Mesendoderm (in vitro differentiated cells): Measurements from ENCODE around the gene ASIP.

Source experiments
- DNase-seq: peaks from one replicate; pipeline ENCODE4 v3.0.0; 2013
- H2AK5ac ChIP-seq: 2 replicates; pipeline ENCODE4 v1.6.1; 2013; ENCODE audit warnings: low read length, inconsistent platforms
- H2BK120ac ChIP-seq: 2 replicates; pipeline ENCODE4 v1.6.1; 2013; ENCODE audit warnings: low read depth, mild to moderate bottlenecking, low read length, moderate library complexity, mixed read lengths
- H2BK15ac ChIP-seq: replicated peaks from 2 replicates; pipeline ENCODE4 v1.6.1; 2013; ENCODE audit warnings: low read depth, mild to moderate bottlenecking, moderate library complexity
- H2BK5ac ChIP-seq: 2 replicates; pipeline ENCODE4 v1.6.1; 2013; ENCODE audit warnings: low read length, inconsistent platforms
- H3K18ac ChIP-seq: 2 replicates; pipeline ENCODE4 v1.6.1; 2013; ENCODE audit warnings: mild to moderate bottlenecking, low read length, mixed read lengths
- H3K23ac ChIP-seq: one replicate; pipeline ENCODE4 v1.6.1; 2013; ENCODE audit warnings: low read length
- H3K27ac ChIP-seq: 2 replicates; pipeline ENCODE4 v1.5.1; 2013; ENCODE audit warnings: low read depth, mild to moderate bottlenecking, inconsistent platforms, low read length, moderate library complexity
- H3K27me3 ChIP-seq: 2 replicates; pipeline ENCODE4 v1.6.1; 2013; ENCODE audit warnings: low read length, control low read depth, mild to moderate bottlenecking, inconsistent platforms; ENCODE audit not compliant: insufficient read depth, poor library complexity
- H3K36me3 ChIP-seq: 2 replicates; pipeline ENCODE4 v1.6.1; 2013; ENCODE audit warnings: low read length, inconsistent platforms; ENCODE audit not compliant: control insufficient read depth, insufficient read depth
- H3K4ac ChIP-seq: one replicate; pipeline ENCODE4 v1.6.1; 2013; ENCODE audit warnings: low read depth, mild to moderate bottlenecking, low read length, moderate library complexity
- H3K4me1 ChIP-seq: 2 replicates; pipeline ENCODE4 v1.6.1; 2013; ENCODE audit warnings: low read depth, low read length, inconsistent platforms; ENCODE audit not compliant: control insufficient read depth
- H3K4me2 ChIP-seq: 2 replicates; pipeline ENCODE4 v1.6.1; 2013; ENCODE audit warnings: low read length
- H3K4me3 ChIP-seq: 2 replicates; pipeline ENCODE4 v1.5.1; 2013; ENCODE audit warnings: mild to moderate bottlenecking, low read length
- H3K56ac ChIP-seq: one replicate; pipeline ENCODE4 v1.6.1; 2013; ENCODE audit warnings: low read length
- H3K79me1 ChIP-seq: 2 replicates; pipeline ENCODE4 v1.6.1; 2013; ENCODE audit warnings: low read length, inconsistent platforms
- H3K79me2 ChIP-seq: 2 replicates; pipeline ENCODE4 v1.6.1; 2013; ENCODE audit warnings: mild to moderate bottlenecking, low read length; ENCODE audit not compliant: control insufficient read depth, insufficient read depth
- H3K9ac ChIP-seq: 2 replicates; pipeline ENCODE4 v1.6.1; 2013; ENCODE audit warnings: low read length, inconsistent platforms
- H4K5ac ChIP-seq: one replicate; pipeline ENCODE4 v1.6.1; 2013; ENCODE audit warnings: low read length
- H4K8ac ChIP-seq: one replicate; pipeline ENCODE4 v1.6.1; 2013; ENCODE audit warnings: low read depth, mild to moderate bottlenecking, control low read depth, low read length, moderate library complexity
- WGBS: extraction: QIAGEN DNeasy Blood & Tissue Kit; methylation state at CpG from one replicate; pipeline ENCODE4 v1.1.7; 2013; ENCODE audit warnings: low lambda C conversion rate, missing lambda C conversion rate; ENCODE audit not compliant: insufficient coverage; ENCODE audit errors: extremely low coverage; 5-methylcytosine and 5-hydroxymethylcytosine counted together

Gene ASIP

DNA sequence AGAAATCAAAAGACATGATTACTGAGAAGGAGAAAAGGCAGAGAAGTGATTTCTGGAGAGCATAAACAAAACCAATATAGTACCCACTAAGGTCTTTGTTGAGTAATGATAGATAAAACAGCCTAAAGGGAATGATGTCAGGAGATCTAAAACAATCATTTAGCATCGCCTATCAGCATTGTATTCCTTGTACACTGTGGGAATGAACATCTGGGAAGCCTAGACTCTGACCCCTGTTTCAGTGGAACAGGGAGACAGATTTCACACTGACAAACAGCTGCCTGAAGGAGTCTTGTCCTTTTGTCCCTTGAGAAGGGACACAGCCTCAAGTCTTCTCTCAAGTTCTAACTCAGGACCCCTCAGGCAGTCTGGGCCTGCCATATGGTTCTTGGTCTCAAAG, 1.7 kb downstream of the ASIP start:
- H2BK15ac ChIP-seq, result no peak overlapping the region
- no peak overlapping the region for H3K4ac ChIP-seq
- no peak overlapping the region for H2BK120ac ChIP-seq
- H3K23ac ChIP-seq, result no peak overlapping the region
- no peak overlapping the region for H3K56ac ChIP-seq
- no peak overlapping the region for H4K5ac ChIP-seq
- H3K27me3 ChIP-seq, result no peaks in the 10 kb centered on the region
- no peak for DNase-seq
- no peak overlapping the region for H2BK5ac ChIP-seq
- H4K8ac ChIP-seq, result no peak overlapping the region
- no peak overlapping the region for H3K4me2 ChIP-seq
- H3K36me3 ChIP-seq, result no peaks in the 10 kb centered on the region
- no peaks in the 10 kb centered on the region for H3K79me1 ChIP-seq
- H2AK5ac ChIP-seq, result no peak overlapping the region
- H3K79me2 ChIP-seq, result no peaks in the 10 kb centered on the region
- H3K4me3 ChIP-seq, result no peak overlapping the region
- H3K18ac ChIP-seq, result no peak overlapping the region
- H3K9ac ChIP-seq, result no peak overlapping the region
- H3K27ac ChIP-seq, result no peak overlapping the region
- WGBS, result no CpG with 5 or more reads among the region's 1 CpG
- no peaks in the 10 kb centered on the region for H3K4me1 ChIP-seq

DNA sequence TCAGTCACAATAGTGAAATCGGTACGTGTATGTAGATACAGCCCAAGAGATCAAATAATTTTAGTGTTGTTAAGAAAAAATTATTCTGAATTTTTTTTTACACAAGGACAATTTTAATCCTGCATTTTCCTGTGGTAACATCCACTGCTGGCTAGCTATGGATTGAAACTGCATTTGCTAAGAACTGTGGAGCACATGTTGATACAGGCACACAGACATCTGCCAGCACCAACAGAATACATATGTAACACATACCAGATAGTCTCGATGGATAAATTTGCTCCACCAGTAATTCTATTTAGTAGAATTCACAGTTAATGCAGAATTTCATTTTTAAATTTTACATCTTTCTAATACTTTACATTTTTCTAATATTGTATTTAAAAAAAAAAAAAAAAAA, 2.2 kb downstream of the ASIP start:
- no peak overlapping the region for H3K56ac ChIP-seq
- H3K23ac ChIP-seq, result no peak overlapping the region
- no peak overlapping the region for H3K4me2 ChIP-seq
- DNase-seq, result no peak
- H3K79me2 ChIP-seq, result no peaks in the 10 kb centered on the region
- H4K8ac ChIP-seq, result no peak overlapping the region
- H2BK5ac ChIP-seq, result no peak overlapping the region
- no peaks in the 10 kb centered on the region for H3K79me1 ChIP-seq
- H3K36me3 ChIP-seq, result no peaks in the 10 kb centered on the region
- H2BK15ac ChIP-seq, result no peak overlapping the region
- H3K27me3 ChIP-seq, result no peaks in the 10 kb centered on the region
- no peak overlapping the region for H3K18ac ChIP-seq
- H3K9ac ChIP-seq, result no peak overlapping the region
- no peak overlapping the region for H2BK120ac ChIP-seq
- WGBS, result no CpG with 5 or more reads among the region's 3 CpGs
- H3K27ac ChIP-seq, result no peak overlapping the region
- no peak overlapping the region for H4K5ac ChIP-seq
- no peak overlapping the region for H3K4me3 ChIP-seq
- H3K4me1 ChIP-seq, result no peaks in the 10 kb centered on the region
- H2AK5ac ChIP-seq, result no peak overlapping the region
- H3K4ac ChIP-seq, result no peak overlapping the region

DNA sequence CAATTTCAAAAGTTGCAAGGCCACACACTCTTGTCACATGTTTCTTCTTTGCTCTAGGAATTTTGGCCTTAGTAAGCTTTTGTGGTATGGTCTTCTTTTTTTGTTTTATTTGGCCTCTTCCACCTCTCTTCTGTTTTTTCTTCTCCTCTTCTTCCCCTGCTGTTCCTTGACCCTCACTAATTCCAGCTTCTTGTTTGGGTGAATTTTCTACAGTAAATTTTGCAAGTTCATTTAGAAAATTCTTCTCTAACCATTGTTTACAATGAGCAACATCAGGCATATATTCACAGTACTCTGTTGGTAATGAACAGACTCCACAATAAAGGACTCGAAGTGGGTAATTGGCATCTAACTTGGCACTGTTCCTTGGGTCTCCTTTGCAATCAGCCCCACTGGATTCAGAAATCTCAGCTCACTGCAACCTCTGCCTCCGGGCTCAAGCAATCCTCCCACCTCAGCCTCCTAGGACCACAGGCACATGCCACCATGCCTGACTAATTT, 5.0 kb downstream of the ASIP start:
- H2BK5ac ChIP-seq, result no peak overlapping the region
- H3K23ac ChIP-seq, result no peak overlapping the region
- no peaks in the 10 kb centered on the region for H3K79me1 ChIP-seq
- H2BK15ac ChIP-seq, result no peak overlapping the region
- no peak overlapping the region for H4K5ac ChIP-seq
- H3K36me3 ChIP-seq, result no peaks in the 10 kb centered on the region
- no CpG with 5 or more reads among the region's 2 CpGs for WGBS
- no peaks in the 10 kb centered on the region for H3K4me1 ChIP-seq
- H3K4ac ChIP-seq, result no peak overlapping the region
- H3K79me2 ChIP-seq, result no peaks in the 10 kb centered on the region
- H3K27ac ChIP-seq, result no peak overlapping the region
- no peak overlapping the region for H3K56ac ChIP-seq
- DNase-seq, result no peak
- H4K8ac ChIP-seq, result no peak overlapping the region
- H2BK120ac ChIP-seq, result no peak overlapping the region
- no peak overlapping the region for H3K4me3 ChIP-seq
- no peaks in the 10 kb centered on the region for H3K27me3 ChIP-seq
- H3K4me2 ChIP-seq, result no peak overlapping the region
- no peak overlapping the region for H2AK5ac ChIP-seq
- no peak overlapping the region for H3K9ac ChIP-seq
- no peak overlapping the region for H3K18ac ChIP-seq

DNA sequence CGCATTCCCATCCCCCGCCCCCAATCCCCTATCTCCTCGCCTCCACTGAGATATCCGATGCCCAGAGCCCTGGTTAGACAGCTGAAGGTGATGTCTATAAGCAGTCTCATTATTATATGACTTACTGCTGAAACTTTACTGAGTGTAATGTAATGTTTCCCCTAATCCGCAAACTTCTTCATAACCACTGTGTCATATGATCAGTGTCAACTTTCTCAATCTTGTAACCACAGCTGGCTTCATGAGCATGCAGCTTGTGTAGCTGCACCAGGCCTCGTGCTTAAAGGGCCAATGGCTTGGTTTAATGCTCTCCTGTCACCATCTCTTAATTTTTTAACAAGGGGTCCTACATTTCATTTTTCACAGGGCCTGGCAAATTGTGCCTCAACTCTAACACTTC, 8.1 kb downstream of the ASIP start:
- Histone ChIP-seq H3K79me1 (no peaks in the 10 kb centered on the region), H2AK5ac (no peak overlapping the region), H3K56ac (no peak overlapping the region), H3K27ac (no peak overlapping the region), H3K27me3 (no peaks in the 10 kb centered on the region), H2BK15ac (no peak overlapping the region), H3K36me3 (no peaks in the 10 kb centered on the region), H4K5ac (no peak overlapping the region), H3K4me1 (no peaks in the 10 kb centered on the region), H3K79me2 (no peaks in the 10 kb centered on the region), H3K23ac (no peak overlapping the region), H2BK120ac (no peak overlapping the region), H3K18ac (no peak overlapping the region), H3K4me3 (no peak overlapping the region), H3K4me2 (no peak overlapping the region), H3K9ac (no peak overlapping the region), H3K4ac (no peak overlapping the region), H4K8ac (no peak overlapping the region), H2BK5ac (no peak overlapping the region)
- no CpG with 5 or more reads among the region's 6 CpGs for WGBS
- DNase-seq, result no peak

DNA sequence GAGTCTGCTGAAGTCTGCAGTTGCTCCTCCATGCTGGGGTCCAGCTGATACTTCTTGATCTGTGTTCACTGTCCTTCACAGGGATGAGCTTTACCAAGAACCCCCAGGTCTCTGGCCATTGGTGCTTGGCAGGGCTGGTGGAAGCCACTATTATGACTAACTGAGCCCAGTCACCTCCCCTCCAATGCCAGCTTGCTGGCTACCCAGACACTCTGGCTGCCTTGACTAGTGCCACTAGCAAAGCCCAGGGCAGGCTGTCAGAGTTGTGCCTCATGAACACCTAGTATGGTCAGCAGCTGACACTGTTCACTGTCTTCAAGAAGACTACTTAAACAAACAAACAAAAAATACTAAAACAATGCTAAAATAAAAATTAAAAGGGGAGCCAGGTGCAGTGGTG, 8.8 kb downstream of the ASIP start:
- DNase-seq, result no peak
- no peak overlapping the region for H3K27ac ChIP-seq
- no peak overlapping the region for H3K4me3 ChIP-seq
- no peaks in the 10 kb centered on the region for H3K36me3 ChIP-seq
- H2AK5ac ChIP-seq, result no peak overlapping the region
- H3K18ac ChIP-seq, result no peak overlapping the region
- H4K8ac ChIP-seq, result no peak overlapping the region
- no peaks in the 10 kb centered on the region for H3K79me1 ChIP-seq
- H3K27me3 ChIP-seq, result no peaks in the 10 kb centered on the region
- no peak overlapping the region for H2BK120ac ChIP-seq
- H3K4me1 ChIP-seq, result no peaks in the 10 kb centered on the region
- H3K4ac ChIP-seq, result no peak overlapping the region
- H3K23ac ChIP-seq, result no peak overlapping the region
- H2BK5ac ChIP-seq, result no peak overlapping the region
- H3K79me2 ChIP-seq, result no peaks in the 10 kb centered on the region
- no peak overlapping the region for H3K4me2 ChIP-seq
- no peak overlapping the region for H4K5ac ChIP-seq
- no peak overlapping the region for H3K9ac ChIP-seq
- H2BK15ac ChIP-seq, result no peak overlapping the region
- no peak overlapping the region for H3K56ac ChIP-seq

DNA sequence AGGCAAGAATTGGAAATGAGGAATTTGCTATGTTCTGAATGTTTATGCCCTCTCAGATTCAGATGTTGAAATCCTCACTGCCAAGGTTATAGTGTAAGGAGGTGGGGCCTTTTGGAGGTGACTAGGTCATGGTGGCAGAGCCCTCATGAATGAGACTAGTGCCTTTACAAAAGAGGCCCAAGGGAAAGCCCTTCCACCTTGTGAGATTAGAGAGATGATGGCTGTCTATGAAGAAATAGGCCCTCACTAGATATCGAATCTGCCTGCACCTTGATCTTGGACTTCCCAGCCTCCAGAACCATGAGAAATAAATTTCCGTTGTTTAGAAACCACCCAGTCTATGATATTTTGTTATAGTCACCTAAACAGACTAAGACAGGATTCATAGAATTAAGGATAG, 10.4 kb downstream of the ASIP start:
- Histone ChIP-seq H3K4me1 (no peaks in the 10 kb centered on the region), H3K79me1 (no peaks in the 10 kb centered on the region), H2BK120ac (no peak overlapping the region), H3K18ac (no peak overlapping the region), H4K8ac (no peak overlapping the region), H2BK5ac (no peak overlapping the region), H4K5ac (no peak overlapping the region), H3K36me3 (no peaks in the 10 kb centered on the region), H3K23ac (no peak overlapping the region), H3K79me2 (no peaks in the 10 kb centered on the region), H3K27me3 (no peaks in the 10 kb centered on the region), H3K27ac (no peak overlapping the region), H2AK5ac (no peak overlapping the region), H3K56ac (no peak overlapping the region), H3K4ac (no peak overlapping the region), H3K9ac (no peak overlapping the region), H3K4me2 (no peak overlapping the region), H3K4me3 (no peak overlapping the region), H2BK15ac (no peak overlapping the region)
- DNase-seq, result no peak
- no CpG with 5 or more reads among the region's 2 CpGs for WGBS
